Activated naive CD4-positive, alpha-beta T cell treated with anti-CD3 and anti-CD28 coated beads, Interleukin-2, amount 50 U/mL, for 24 hours (primary cell): ENCODE results near the gene DDX53.

ENCODE experiments used
- H3K27ac Mint-ChIP-seq: one replicate; pipeline ENCODE4 v1.8.0; 2021; ENCODE audit warnings: mild to moderate bottlenecking, mixed read lengths
- H3K27me3 Mint-ChIP-seq: one replicate; pipeline ENCODE4 v1.8.0; 2021; ENCODE audit warnings: mixed read lengths
- H3K36me3 Mint-ChIP-seq: one replicate; pipeline ENCODE4 v1.8.0; 2021; ENCODE audit warnings: mixed read lengths
- H3K4me1 Mint-ChIP-seq: one replicate; pipeline ENCODE4 v1.8.0; 2021; ENCODE audit warnings: mixed read lengths
- H3K4me3 Mint-ChIP-seq: one replicate; pipeline ENCODE4 v1.8.0; 2021; ENCODE audit warnings: mild to moderate bottlenecking, mixed read lengths
- H3K9me3 Mint-ChIP-seq: one replicate; pipeline ENCODE4 v1.8.0; 2021; ENCODE audit warnings: mixed read lengths

Gene DDX53

GRCh38 chrX:23012162-23012561, 12.4 kb downstream of the DDX53 start:
- H3K4me1 Mint-ChIP-seq, result peaks cover 12% of the 10 kb centered on the region
- H3K36me3 Mint-ChIP-seq, result no peaks in the 10 kb centered on the region
- H3K4me3 Mint-ChIP-seq, result no peak overlapping the region
- no peak overlapping the region for H3K27ac Mint-ChIP-seq
- no peaks in the 10 kb centered on the region for H3K27me3 Mint-ChIP-seq
- no peaks in the 10 kb centered on the region for H3K9me3 Mint-ChIP-seq

- no peaks in the 10 kb centered on the region for H3K27me3 Mint-ChIP-seq
- no peaks in the 10 kb centered on the region for H3K36me3 Mint-ChIP-seq
Observed at GRCh38 chrX:23012636-23013035, 12.9 kb downstream of the DDX53 start.

GRCh38 chrX:23013366-23013765, 13.6 kb downstream of the DDX53 start:
- Mint-ChIP-seq H3K27ac (no peak overlapping the region), H3K27me3 (no peaks in the 10 kb centered on the region), H3K36me3 (no peaks in the 10 kb centered on the region), H3K9me3 (no peaks in the 10 kb centered on the region), H3K4me3 (no peak overlapping the region), H3K4me1 (peaks cover 12% of the 10 kb centered on the region)

More at GRCh38 chrX:23012636-23013035, 12.9 kb downstream of the DDX53 start:
- H3K27ac Mint-ChIP-seq, result no peak overlapping the region
- no peaks in the 10 kb centered on the region for H3K9me3 Mint-ChIP-seq
- H3K4me3 Mint-ChIP-seq, result no peak overlapping the region
- H3K4me1 Mint-ChIP-seq, result peaks cover 12% of the 10 kb centered on the region

GRCh38 chrX:23031600-23031999, 31.8 kb downstream of the DDX53 start:
- H3K4me1 Mint-ChIP-seq, result no peaks in the 10 kb centered on the region
- no peaks in the 10 kb centered on the region for H3K9me3 Mint-ChIP-seq
- H3K27me3 Mint-ChIP-seq, result no peaks in the 10 kb centered on the region
- no peak overlapping the region for H3K27ac Mint-ChIP-seq
- H3K4me3 Mint-ChIP-seq, result no peak overlapping the region
- no peaks in the 10 kb centered on the region for H3K36me3 Mint-ChIP-seq

- Mint-ChIP-seq H3K9me3 (no peaks in the 10 kb centered on the region), H3K36me3 (no peaks in the 10 kb centered on the region), H3K4me1 (no peaks in the 10 kb centered on the region), H3K27me3 (no peaks in the 10 kb centered on the region), H3K4me3 (no peak overlapping the region), H3K27ac (no peak overlapping the region)
Observed at GRCh38 chrX:23035493-23035892, 35.7 kb downstream of the DDX53 start.

- Mint-ChIP-seq H3K4me1 (no peaks in the 10 kb centered on the region), H3K9me3 (no peaks in the 10 kb centered on the region), H3K27me3 (no peaks in the 10 kb centered on the region), H3K27ac (no peak overlapping the region), H3K4me3 (no peak overlapping the region), H3K36me3 (no peaks in the 10 kb centered on the region)
Observed at GRCh38 chrX:23046443-23046842, 46.7 kb downstream of the DDX53 start.

GRCh38 chrX:23048806-23049573, 49.2 kb downstream of the DDX53 start:
- H3K9me3 Mint-ChIP-seq, result no peaks in the 10 kb centered on the region
- H3K27me3 Mint-ChIP-seq, result no peaks in the 10 kb centered on the region
- H3K36me3 Mint-ChIP-seq, result no peaks in the 10 kb centered on the region
- H3K4me3 Mint-ChIP-seq, result no peak overlapping the region
- no peak overlapping the region for H3K27ac Mint-ChIP-seq
- H3K4me1 Mint-ChIP-seq, result no peaks in the 10 kb centered on the region

- no peaks in the 10 kb centered on the region for H3K9me3 Mint-ChIP-seq
- no peak overlapping the region for H3K27ac Mint-ChIP-seq
- H3K27me3 Mint-ChIP-seq, result no peaks in the 10 kb centered on the region
- no peak overlapping the region for H3K4me3 Mint-ChIP-seq
- no peaks in the 10 kb centered on the region for H3K36me3 Mint-ChIP-seq
- no peaks in the 10 kb centered on the region for H3K4me1 Mint-ChIP-seq
Observed at GRCh38 chrX:23052324-23052723, 52.6 kb downstream of the DDX53 start.
